K562 (cell line): Measurements from ENCODE around the gene CNTN5. TPM values are rescaled to one million over a fixed set of nuclear protein-coding genes. Genes with fewer than 3 reads are reported as not detected.
A peak's percentile ranks its signal among the peaks of the same experiment; 100 is the strongest.
"Not testable (repeated sequence)": the region's sequence is repeated elsewhere in the genome, so short reads cannot be mapped to it uniquely, and the experiment has no call there.

Experiments
- ATAC-seq: fragments of 200-7000 bp; cut with Tn5 transposase; 3 replicates; pipeline ENCODE4 v1.9.1; 2020; ENCODE audit warnings: moderate library complexity
- BruUV-seq: library from RNA; stranded (reverse); fragments of 400-500 nt; replicated peaks from 2 replicates; lab custom pipeline; 2021; lab: Mats Ljungman, UMichigan
- CTCF ChIA-PET: fragments of 300-600 bp; formaldehyde crosslinking; extraction: SDS; loops from one replicate; lab custom pipeline; 2021; ENCODE audit warnings: low intra/inter-chr PET ratio; lab: Yijun Ruan, JAX
- POLR2A ChIA-PET: fragments of 300-600, 350-650 bp; sonication (Branson Sonifier 250); formaldehyde crosslinking; extraction: SDS; loops from one replicate; lab custom pipeline; 2021; ENCODE audit warnings: antibody characterized with exemption, inconsistent platforms; lab: Yijun Ruan, JAX
- DNase-seq, 4 experiments: peaks; one replicate each; pipeline versions ENCODE4 v3.0.0 to v3.0.0-alpha.2; 2011 to 2018; ENCODE audit warnings: low spot score in 3 of 4, mixed read lengths in 3 of 4; ENCODE audit errors: extremely low read depth in 1 of 4
- FAIRE-seq: peaks from 2 replicates; lab custom pipeline; 2011; peaks lifted over from hg19 to GRCh38; lab: Jason Lieb, UNC
- H2AFZ ChIP-seq: 2 replicates; pipeline ENCODE4 v1.6.0; 2011; ENCODE audit warnings: low read depth, low read length, control low read depth, inconsistent platforms
- H3K27ac ChIP-seq: fragments of 200-600 bp; 3 replicates; pipeline ENCODE4 v1.8.0; 2011; ENCODE audit warnings: low read depth, mild to moderate bottlenecking, control low read depth, inconsistent platforms, low read length, moderate library complexity, mixed read lengths; ENCODE audit errors: extremely low read depth
- H3K27me3 ChIP-seq, 2 experiments: fragments of 300-600 bp in 1 of 2; 2 replicates in 1 of 2; 3 replicates in 1 of 2; pipeline versions ENCODE4 v1.6.0 to v1.8.0; 2011; ENCODE audit warnings: inconsistent platforms in 2 of 2, low read length in 2 of 2, mild to moderate bottlenecking in 1 of 2, mixed read lengths in 1 of 2, moderate library complexity in 1 of 2; ENCODE audit not compliant: control insufficient read depth in 2 of 2, insufficient read depth in 2 of 2
- H3K36me3 ChIP-seq: fragments of 300-600 bp; 3 replicates; pipeline ENCODE4 v1.8.0; 2011; ENCODE audit warnings: mild to moderate bottlenecking, low read length, inconsistent platforms; ENCODE audit not compliant: control insufficient read depth, insufficient read depth
- H3K4me1 ChIP-seq, 2 experiments: fragments of 200-600 bp in 1 of 2; replicated peaks in 1 of 2; 2 replicates in 1 of 2; 3 replicates in 1 of 2; pipeline versions ENCODE4 v1.5.1 to v1.8.0; 2011; ENCODE audit warnings: inconsistent platforms in 2 of 2, low read length in 2 of 2, mild to moderate bottlenecking in 1 of 2, mixed read lengths in 1 of 2, moderate library complexity in 1 of 2; ENCODE audit not compliant: control insufficient read depth in 2 of 2, insufficient read depth in 2 of 2
- H3K4me2 ChIP-seq: 2 replicates; pipeline ENCODE4 v1.6.1; 2011; ENCODE audit warnings: low read length, control low read depth, inconsistent platforms, mixed read lengths; ENCODE audit not compliant: insufficient read depth
- H3K4me3 ChIP-seq: fragments of 200-600 bp; sonication (generic), shearing (Covaris generic); 2 replicates; pipeline ENCODE4 v1.5.1; 2016; ENCODE audit warnings: control low read depth, inconsistent platforms
- H3K79me2 ChIP-seq: fragments of 200-600 bp; 3 replicates; pipeline ENCODE4 v1.8.0; 2011; ENCODE audit warnings: low read length, inconsistent platforms; ENCODE audit not compliant: control insufficient read depth, insufficient read depth
- H3K9ac ChIP-seq, 2 experiments: 2 replicates each; pipeline versions ENCODE4 v1.6.0 to v1.6.1; 2011; ENCODE audit warnings: low read depth in 2 of 2, low read length in 2 of 2, control low read depth in 1 of 2, inconsistent platforms in 1 of 2, mild to moderate bottlenecking in 1 of 2, mixed read lengths in 1 of 2; ENCODE audit not compliant: insufficient read depth in 1 of 2
- H3K9me1 ChIP-seq: one replicate; pipeline ENCODE4 v1.6.0; 2011; ENCODE audit warnings: inconsistent platforms, mild to moderate bottlenecking, low read length, moderate library complexity; ENCODE audit not compliant: control insufficient read depth, insufficient read depth
- H3K9me3 ChIP-seq: replicated peaks from 2 replicates; pipeline ENCODE4 v1.5.1; 2011; ENCODE audit warnings: low read depth, low read length, inconsistent platforms; ENCODE audit not compliant: control insufficient read depth, insufficient read depth
- H4K20me1 ChIP-seq: replicated peaks from 2 replicates; pipeline ENCODE4 v1.6.1; 2011; ENCODE audit warnings: low read length, inconsistent platforms, mixed read lengths; ENCODE audit not compliant: control insufficient read depth, insufficient read depth
- C11orf30 ChIP-seq: fragments of 450-650 bp; IDR thresholded peaks from 2 replicates; pipeline ENCODE4 v1.6.1; 2016; ENCODE audit warnings: low read depth, mild to moderate bottlenecking
- MAFF ChIP-seq: IDR thresholded peaks from 2 replicates; pipeline ENCODE4 v1.6.1; 2012; ENCODE audit warnings: low read length, improper control_type of control experiment
- MAFG ChIP-seq: fragments of 450-650 bp; conservative IDR thresholded peaks from 2 replicates; pipeline ENCODE4 v1.6.1; 2016; ENCODE audit warnings: missing genetic modification characterization, missing compliant biosample characterization
- MAFK ChIP-seq: IDR thresholded peaks from 2 replicates; pipeline ENCODE4 v1.6.1; 2011; ENCODE audit warnings: low read length, improper control_type of control experiment
- PCBP1 ChIP-seq: fragments of 200-400 bp; formaldehyde crosslinking; IDR thresholded peaks from 2 replicates; pipeline ENCODE4 v1.6.1; 2018; ENCODE audit warnings: mild to moderate bottlenecking, low read depth, low read length; ENCODE audit not compliant: poor library complexity, severe bottlenecking
- RUNX1 ChIP-seq: sonication (generic); IDR thresholded peaks from 2 replicates; pipeline ENCODE4 v1.6.1; 2016; ENCODE audit warnings: antibody characterized with exemption, low read depth
- ZBTB9 ChIP-seq: fragments of 450-650 bp; formaldehyde crosslinking; IDR thresholded peaks from 2 replicates; pipeline ENCODE4 v1.4.0; 2020; ENCODE audit warnings: mild to moderate bottlenecking, moderate library complexity
- ZNF316 ChIP-seq: fragments of 450-650 bp; IDR thresholded peaks from 2 replicates; pipeline ENCODE4 v1.6.1; 2016
- ZNF444 ChIP-seq: fragments of 250-450 bp; sonication (Bioruptor Pico); IDR thresholded peaks from 2 replicates; pipeline ENCODE4 v1.4.0; 2020; ENCODE audit warnings: mild to moderate bottlenecking, moderate library complexity
- WGBS: fragments of 100-300 bp; shearing (Covaris generic); methylation state at CpG from one replicate; pipeline ENCODE4 v1.1.6; 2016; ENCODE audit warnings: low coverage, mixed read lengths; ENCODE audit not compliant: insufficient coverage; ENCODE audit errors: missing lambda C conversion rate; 5-methylcytosine and 5-hydroxymethylcytosine counted together
- in situ Hi-C: fragments of 300-500 bp; cut with MboI; formaldehyde crosslinking; loops from 4 replicates; pipeline ENCODE4 v1.15.0; 2018; ENCODE audit warnings: inconsistent platforms, mixed read lengths
- intact Hi-C: fragments of 100-400 bp; cut with micrococcal nuclease; formaldehyde crosslinking; loops from 2 replicates; pipeline ENCODE4 v1.14.2; 2022
- polyA plus RNA-seq, 8 experiments: library from polyadenylated mRNA; depleted of rRNA in 4 of 8; stranded (reverse) in 5 of 8; unstranded in 3 of 8; fragments of >200 nt; fragmentation: Nextera tagmentation in 2 of 8; fragmentation: Illumina TruSeq in 1 of 8; extraction: Ambion mirVana in 2 of 8; extraction: Trizol in 1 of 8; gene quantifications; 2 replicates each; pipeline versions ENCODE4 v1.2.1 to v1.2.3, GENCODE V29; 2011 to 2014; ENCODE audit warnings: inconsistent platforms in 1 of 8, missing spikeins in 1 of 8
- total RNA-seq, 7 experiments: library from RNA; depleted of rRNA in 6 of 7; stranded (reverse); fragments of >200 nt in 6 of 7; fragmentation: Illumina TruSeq in 2 of 7; extraction: Trizol in 2 of 7; gene quantifications; 2 replicates each; pipeline versions ENCODE4 v1.2.1 to v1.2.3, GENCODE V29; 2011 to 2021; ENCODE audit warnings: low replicate concordance in 1 of 7

The CNTN5 gene
- total and polyA plus RNA-seq, 9 of the 15 experiments (the other 6 are each of a cell fraction or from before 2014, with no cell fraction given), result 0.03 TPM; not detected in 8

- TF ChIP-seq ZNF444 (CRISPR knock-in tag) (no peak), RUNX1 (no peak)
Measured at GRCh38 chr11:99117603-99118002, 96.9 kb downstream of the CNTN5 start (continued).

GRCh38 chr11:99133862-99134261 is 113.1 kb downstream of the CNTN5 start:
- POLR2A ChIA-PET, H3K9ac ChIP-seq, H3K4me2 ChIP-seq, H3K4me1 ChIP-seq, H3K9me1 ChIP-seq, in situ Hi-C loops, H2AFZ ChIP-seq, H3K36me3 ChIP-seq, H3K79me2 ChIP-seq, DNase-seq, intact Hi-C loops, H3K27me3 ChIP-seq, H3K27ac ChIP-seq, BruUV-seq, H4K20me1 ChIP-seq, ATAC-seq, H3K9me3 ChIP-seq, FAIRE-seq, CTCF ChIA-PET, H3K4me3 ChIP-seq: not testable (repeated sequence)
- WGBS, result 5% methylated on average over 3 of the region's 3 CpGs

GRCh38 chr11:99135508-99135907 is 114.8 kb downstream of the CNTN5 start:
- Histone ChIP-seq H3K4me1 (no peaks in the 10 kb centered on the region), H3K27me3 (no peaks in the 10 kb centered on the region), H3K9me1 (no peaks in the 10 kb centered on the region), H3K4me3 (no peak overlapping the region), H3K36me3 (no peaks in the 10 kb centered on the region), H3K27ac (no peak overlapping the region), H3K4me2 (no peak overlapping the region), H4K20me1 (no peaks in the 10 kb centered on the region), H3K9ac (no peak overlapping the region), H3K79me2 (no peaks in the 10 kb centered on the region), H2AFZ (no peak overlapping the region), H3K9me3 (0 out of 2 replicates have a peak, but pooled peaks cover 2% of the 10 kb centered on the region)
- ATAC-seq (no peak), DNase-seq (no peak), FAIRE-seq (no peak)
- in situ Hi-C loops (no loop called here), intact Hi-C loops (no loop called here)
- ChIA-PET POLR2A (interaction anchor here (0.5 kb wide), 1 partner anchor 222 kb away, joined by 3 read pairs; no protein-coding TSS in a partner anchor), CTCF (no interaction called here)
- WGBS, result 0% methylated on average over 1 of the region's 1 CpG
- no TSS peak for BruUV-seq
- TF ChIP-seq ZNF316, result peak; percentile 86
- TF ChIP-seq MAFG (tag), result peak; percentile 53
- peak; percentile 51; the same call in 1 of the 2 replicates for TF ChIP-seq C11orf30
- TF ChIP-seq MAFK, result peak; percentile 59; the same call in 1 of the 2 replicates
- no peak for TF ChIP-seq PCBP1
- no peak for TF ChIP-seq ZBTB9 (CRISPR knock-in tag)
- TF ChIP-seq MAFF, result peak; percentile 42; the same call in 1 of the 2 replicates
